Endothelial cell of umbilical vein (primary cell): Measurements from ENCODE around the gene LRRC61. TPM values are rescaled to one million over a fixed set of nuclear protein-coding genes. Genes with fewer than 3 reads are reported as not detected.

Source experiments
- Bru-seq: library from RNA; stranded (reverse); fragments of 400-500 nt; gene quantifications from one replicate; lab custom pipeline; 2021; lab: Mats Ljungman, UMichigan
- BruChase-seq, 2 experiments: library from RNA; stranded (reverse); fragments of 400-500 nt; gene quantifications; one replicate each; lab custom pipeline; 2021; lab: Mats Ljungman, UMichigan
- BruUV-seq: library from RNA; stranded (reverse); fragments of 400-500 nt; replicated peaks from 2 replicates; lab custom pipeline; 2021; lab: Mats Ljungman, UMichigan
- CTCF ChIA-PET: fragments of 300-600, 350-600 bp; sonication (Branson Sonifier 250); formaldehyde crosslinking; loops from one replicate; lab custom pipeline; 2021; ENCODE audit warnings: antibody characterized with exemption, inconsistent platforms; lab: Charles Lee
- POLR2A ChIA-PET: fragments of 300-600, 350-600 bp; sonication (Branson Sonifier 250); formaldehyde crosslinking; loops from one replicate; lab custom pipeline; 2021; ENCODE audit warnings: antibody characterized with exemption, inconsistent platforms; lab: Charles Lee
- DNase-seq: peaks from one replicate; pipeline ENCODE4 v3.0.0-alpha.2; 2011; ENCODE audit warnings: low read depth, low spot score
- FAIRE-seq: peaks from 2 replicates; lab custom pipeline; 2011; peaks lifted over from hg19 to GRCh38; lab: Jason Lieb, UNC
- H2AFZ ChIP-seq: 2 replicates; pipeline ENCODE4 v1.6.0; 2012; ENCODE audit warnings: low read depth, low read length, control low read depth, inconsistent platforms
- H3K27ac ChIP-seq: 2 replicates; pipeline ENCODE4 v1.5.1; 2011; ENCODE audit warnings: low read depth, mild to moderate bottlenecking, control low read depth, low read length, moderate library complexity; ENCODE audit not compliant: insufficient read depth
- H3K27me3 ChIP-seq, 2 experiments: 2 replicates each; pipeline versions ENCODE4 v1.6.0 to v1.6.1; 2011; ENCODE audit warnings: low read length in 2 of 2, mixed read lengths in 1 of 2; ENCODE audit not compliant: control insufficient read depth in 2 of 2, insufficient read depth in 2 of 2
- H3K36me3 ChIP-seq, 2 experiments: 2 replicates in 1 of 2; 3 replicates in 1 of 2; pipeline ENCODE4 v1.5.1; 2011; ENCODE audit warnings: low read length in 2 of 2, mild to moderate bottlenecking in 1 of 2, moderate library complexity in 1 of 2; ENCODE audit not compliant: control insufficient read depth in 2 of 2, insufficient read depth in 2 of 2; ENCODE audit errors: extremely low read depth in 1 of 2
- H3K4me1 ChIP-seq: 3 replicates; pipeline ENCODE4 v1.5.1; 2011; ENCODE audit warnings: mild to moderate bottlenecking, low read length; ENCODE audit not compliant: control insufficient read depth, insufficient read depth; ENCODE audit errors: extremely low read depth
- H3K4me2 ChIP-seq: 2 replicates; pipeline ENCODE4 v1.6.1; 2011; ENCODE audit warnings: low read length, control low read depth, mixed read lengths; ENCODE audit not compliant: insufficient read depth
- H3K4me3 ChIP-seq, 3 experiments: fragments of 200-600 bp in 1 of 3; sonication (generic), shearing (Covaris generic) in 1 of 3; replicated peaks in 1 of 3; 2 replicates each; pipeline ENCODE4 v1.5.1; 2011 to 2016; ENCODE audit warnings: control low read depth in 3 of 3, low read length in 3 of 3, mild to moderate bottlenecking in 2 of 3, inconsistent platforms in 1 of 3, low read depth in 1 of 3, moderate library complexity in 1 of 3; ENCODE audit not compliant: insufficient read depth in 1 of 3
- H3K79me2 ChIP-seq: 2 replicates; pipeline ENCODE4 v1.6.0; 2012; ENCODE audit warnings: low read length, inconsistent platforms; ENCODE audit not compliant: control insufficient read depth, insufficient read depth
- H3K9ac ChIP-seq: replicated peaks from 2 replicates; pipeline ENCODE3; 2011; ENCODE audit warnings: low read length, control low read depth; ENCODE audit not compliant: insufficient read depth; ENCODE audit errors: extremely low read depth
- H3K9me1 ChIP-seq: replicated peaks from 3 replicates; pipeline ENCODE4 v1.6.0; 2011; ENCODE audit warnings: mild to moderate bottlenecking, low read length; ENCODE audit not compliant: control insufficient read depth, insufficient read depth; ENCODE audit errors: extremely low read depth
- H3K9me3 ChIP-seq: replicated peaks from 2 replicates; pipeline ENCODE4 v1.5.1; 2012; ENCODE audit warnings: low read length, inconsistent platforms; ENCODE audit not compliant: control insufficient read depth, insufficient read depth
- H4K20me1 ChIP-seq: replicated peaks from 2 replicates; pipeline ENCODE3; 2011; ENCODE audit warnings: mild to moderate bottlenecking, low read length; ENCODE audit not compliant: control insufficient read depth, insufficient read depth; ENCODE audit errors: extremely low read depth
- EZH2 ChIP-seq: IDR thresholded peaks from 2 replicates; pipeline ENCODE4 v1.6.1; 2012; ENCODE audit warnings: borderline replicate concordance, low read depth, mild to moderate bottlenecking, moderate library complexity, low read length, inconsistent platforms; ENCODE audit not compliant: severe bottlenecking
- dilution Hi-C: fragments of 300-500 bp; cut with MboI; formaldehyde crosslinking; loops from one replicate; pipeline ENCODE4 v1.15.0; 2019; ENCODE audit warnings: low sequenced_read_pairs; ENCODE audit not compliant: extremely low pct_ligation_motif_present
- intact Hi-C: fragments of 100-400 bp; cut with micrococcal nuclease; formaldehyde crosslinking; loops from one replicate; pipeline ENCODE4 v1.10.0; 2022
- long read RNA-seq: library from polyadenylated mRNA; stranded (forward); transcript quantifications from one replicate; pipeline ENCODE4 v2.0.0, GENCODE V29; 2021
- polyA minus RNA-seq, 3 experiments: library from RNA; depleted of rRNA, polyadenylated mRNA; stranded (reverse); fragments of >200 nt; gene quantifications; 1 replicate in 1 of 3; 2 replicates in 2 of 3; pipeline ENCODE4 v1.2.3, GENCODE V29; 2011
- polyA plus RNA-seq, 4 experiments: library from polyadenylated mRNA; depleted of rRNA in 3 of 4; stranded (reverse) in 3 of 4; unstranded in 1 of 4; fragments of >200 nt; gene quantifications; 2 replicates each; pipeline versions ENCODE4 v1.2.1 to v1.2.3, GENCODE V29; 2011 to 2012; ENCODE audit warnings: missing spikeins in 1 of 4
- total RNA-seq: library from RNA; stranded (reverse); gene quantifications from 2 replicates; pipeline ENCODE4 v1.2.3, GENCODE V29; 2021
- TF ChIP-seq, protein P1 (sequence below), 2 donors: IDR thresholded peaks; 1 replicate in 1 of 2; 2 replicates in 1 of 2; pipeline ENCODE4 v1.5.1; 2011; ENCODE audit warnings: low read length in 2 of 2, mild to moderate bottlenecking in 2 of 2, moderate library complexity in 2 of 2, control low read depth in 1 of 2, inconsistent platforms in 1 of 2, low read depth in 1 of 2; ENCODE audit not compliant: insufficient read depth in 1 of 2; ENCODE audit errors: extremely low read depth in 1 of 2

LRRC61 gene, protein sequence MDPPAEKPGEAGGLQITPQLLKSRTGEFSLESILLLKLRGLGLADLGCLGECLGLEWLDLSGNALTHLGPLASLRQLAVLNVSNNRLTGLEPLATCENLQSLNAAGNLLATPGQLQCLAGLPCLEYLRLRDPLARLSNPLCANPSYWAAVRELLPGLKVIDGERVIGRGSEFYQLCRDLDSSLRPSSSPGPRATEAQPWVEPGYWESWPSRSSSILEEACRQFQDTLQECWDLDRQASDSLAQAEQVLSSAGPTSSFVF
- 0.39 TPM in 1 of 2 replicates, not detected in the other for total RNA-seq
- polyA plus RNA-seq = 0.72 TPM in 2 replicates
- polyA plus RNA-seq (2011; cell fraction: cytosol; rRNA removed) = 0.65 and 0.82 TPM in 2 replicates
- 0.24 TPM in 1 of 2 replicates, not detected in the other for polyA plus RNA-seq (2011; cell fraction: nucleus; rRNA removed)
- polyA plus RNA-seq (2012) = 1.6 and 2.1 TPM in 2 replicates
- polyA minus RNA-seq = 0.32 and 2.1 TPM in 2 replicates
- polyA minus RNA-seq (2011; cell fraction: cytosol; rRNA and poly(A)+ RNA removed) = 38.1 TPM
- polyA minus RNA-seq (2011; cell fraction: nucleus; rRNA and poly(A)+ RNA removed) = 1.3 and 1.9 TPM in 2 replicates
- Bru-seq, nascent RNA = percentile 11 among the genes with signal in this experiment
- BruChase-seq, experiment 1, labeled RNA remaining after a 6-hour chase = percentile 12 among the genes with signal in this experiment
- BruChase-seq, experiment 2, labeled RNA remaining after a 2-hour chase = percentile 14 among the genes with signal in this experiment
- long read RNA-seq, partial matches to known transcripts = 0 of 2 reads
- long read RNA-seq, other reads (novel, unspliced or antisense) = 0 of 2 reads

DNA sequence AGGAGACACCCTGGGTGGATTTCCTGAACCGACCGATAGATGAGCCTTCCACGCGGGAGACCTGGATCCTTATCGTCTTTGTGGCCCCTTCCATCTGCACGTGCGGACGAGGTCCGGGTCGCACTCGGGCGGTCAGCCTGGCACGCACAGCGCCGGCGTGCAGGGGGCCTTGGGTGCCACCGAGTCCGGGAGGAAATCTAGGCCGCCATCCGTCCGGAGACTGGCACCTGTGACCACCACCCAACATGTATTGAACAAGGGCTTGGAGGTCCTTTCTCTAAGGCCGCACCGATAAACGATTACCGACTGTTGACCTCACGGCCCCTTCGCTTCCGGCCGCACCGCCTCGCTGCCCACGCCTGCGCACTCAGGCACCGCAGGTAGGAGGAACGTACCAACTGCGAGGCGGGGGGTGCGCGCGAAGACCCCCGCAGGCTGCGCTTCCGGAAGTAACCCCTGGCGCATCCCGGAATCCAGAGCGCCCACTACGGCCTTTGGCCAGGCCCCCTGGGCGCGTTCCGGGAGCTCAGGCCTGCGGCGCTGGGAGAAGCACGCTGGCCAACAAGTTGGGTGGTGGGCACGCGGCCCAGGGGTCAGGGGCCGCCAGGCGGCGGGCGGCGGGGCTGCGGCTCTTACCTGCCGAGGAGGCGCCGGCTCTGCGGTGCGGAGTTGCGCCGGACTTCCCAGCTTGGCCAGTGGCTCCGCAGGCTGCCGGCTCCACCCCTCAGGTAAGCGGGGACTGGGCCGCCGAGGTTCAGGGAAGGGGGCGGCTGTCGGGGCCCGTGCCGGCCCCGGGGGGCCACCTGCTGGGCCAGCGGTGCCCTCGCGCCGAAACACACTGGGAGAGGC lies at the start of gene LRRC61, which contains the start of gene ACTR3C:
LRRC61 (plus strand) TSS at position 523 of the 849 bp plus-strand sequence. CDS start 13,507 bp downstream, outside the sequence.
ACTR3C (minus strand) TSS at position 713 of the 849 bp plus-strand sequence. CDS start 28,249 bp downstream, outside the sequence.
- dilution Hi-C loops (no loop called here), intact Hi-C loops (no loop called here)
- peak within 1 kb of the TSS in 2 of 3 experiments; percentile 19 to 24 for H3K4me3 ChIP-seq
- no peaks in the 10 kb centered on the region for H3K27me3 ChIP-seq
- BruUV-seq = no TSS peak
- peak within 1 kb of the TSS; percentile 58 for H3K4me2 ChIP-seq
- H3K36me3 ChIP-seq = no peaks in the 10 kb centered on the region
- no peaks in the 10 kb centered on the region for H4K20me1 ChIP-seq
- peaks cover 3% of the 10 kb centered on the region for H3K4me1 ChIP-seq
- ChIA-PET CTCF (no interaction called here), POLR2A (no interaction called here)
- H3K9me3 ChIP-seq = no peaks in the 10 kb centered on the region
- H3K9me1 ChIP-seq = no peaks in the 10 kb centered on the region
- no peaks in the 10 kb centered on the region for H3K79me2 ChIP-seq
- no peak within 1 kb of the TSS for H3K9ac ChIP-seq
- H2AFZ ChIP-seq = peak within 1 kb of the TSS; percentile 73
- TF ChIP-seq EZH2 = no peak
- TF ChIP-seq, protein P1, sequence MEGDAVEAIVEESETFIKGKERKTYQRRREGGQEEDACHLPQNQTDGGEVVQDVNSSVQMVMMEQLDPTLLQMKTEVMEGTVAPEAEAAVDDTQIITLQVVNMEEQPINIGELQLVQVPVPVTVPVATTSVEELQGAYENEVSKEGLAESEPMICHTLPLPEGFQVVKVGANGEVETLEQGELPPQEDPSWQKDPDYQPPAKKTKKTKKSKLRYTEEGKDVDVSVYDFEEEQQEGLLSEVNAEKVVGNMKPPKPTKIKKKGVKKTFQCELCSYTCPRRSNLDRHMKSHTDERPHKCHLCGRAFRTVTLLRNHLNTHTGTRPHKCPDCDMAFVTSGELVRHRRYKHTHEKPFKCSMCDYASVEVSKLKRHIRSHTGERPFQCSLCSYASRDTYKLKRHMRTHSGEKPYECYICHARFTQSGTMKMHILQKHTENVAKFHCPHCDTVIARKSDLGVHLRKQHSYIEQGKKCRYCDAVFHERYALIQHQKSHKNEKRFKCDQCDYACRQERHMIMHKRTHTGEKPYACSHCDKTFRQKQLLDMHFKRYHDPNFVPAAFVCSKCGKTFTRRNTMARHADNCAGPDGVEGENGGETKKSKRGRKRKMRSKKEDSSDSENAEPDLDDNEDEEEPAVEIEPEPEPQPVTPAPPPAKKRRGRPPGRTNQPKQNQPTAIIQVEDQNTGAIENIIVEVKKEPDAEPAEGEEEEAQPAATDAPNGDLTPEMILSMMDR (IDR thresholded peaks at IDR 0.05; ENCODE audit: extremely low read depth in 1 of 2, insufficient read depth in 1 of 2, low read depth in 1 of 2, low read length in 2 of 2) = no peak
- FAIRE-seq (no peak), DNase-seq (no peak)
- H3K27ac ChIP-seq = no peak within 1 kb of the TSS
